SIG-M5 treated with dmso at 0.1 percent for 504 hours (cell line): ENCODE results near the gene LELP1.
A peak's percentile ranks its signal among the peaks of the same experiment; 100 is the strongest.
"Not testable (repeated sequence)": the region's sequence is repeated elsewhere in the genome, so short reads cannot be mapped to it uniquely, and the experiment has no call there.

Source experiments
- DNase-seq: peaks from one replicate; lab custom pipeline; 2025; ENCODE audit not compliant: unreplicated experiment; lab: John Stamatoyannopoulos, UW

Gene LELP1

DNA sequence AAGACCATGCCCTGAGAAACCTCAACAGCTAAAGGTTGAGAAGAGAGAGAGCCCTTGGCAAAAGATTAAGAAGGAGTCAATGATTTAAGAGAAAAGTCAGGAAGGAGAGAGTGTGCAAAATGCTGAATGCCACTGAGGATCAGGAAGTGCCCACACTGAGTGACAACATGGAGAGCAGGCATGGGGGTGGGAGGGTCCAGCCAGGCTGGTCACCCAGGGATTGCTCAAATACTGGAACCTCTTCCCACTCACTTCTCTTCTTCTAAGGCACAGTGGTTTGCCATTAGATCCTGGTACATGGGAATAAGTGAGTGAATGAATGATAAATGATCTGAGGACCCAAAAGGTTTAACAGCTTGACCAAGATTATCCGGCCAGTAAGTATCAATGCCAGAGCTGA is 25.3 kb downstream of the LELP1 start:
- DNase-seq = no peak

DNA sequence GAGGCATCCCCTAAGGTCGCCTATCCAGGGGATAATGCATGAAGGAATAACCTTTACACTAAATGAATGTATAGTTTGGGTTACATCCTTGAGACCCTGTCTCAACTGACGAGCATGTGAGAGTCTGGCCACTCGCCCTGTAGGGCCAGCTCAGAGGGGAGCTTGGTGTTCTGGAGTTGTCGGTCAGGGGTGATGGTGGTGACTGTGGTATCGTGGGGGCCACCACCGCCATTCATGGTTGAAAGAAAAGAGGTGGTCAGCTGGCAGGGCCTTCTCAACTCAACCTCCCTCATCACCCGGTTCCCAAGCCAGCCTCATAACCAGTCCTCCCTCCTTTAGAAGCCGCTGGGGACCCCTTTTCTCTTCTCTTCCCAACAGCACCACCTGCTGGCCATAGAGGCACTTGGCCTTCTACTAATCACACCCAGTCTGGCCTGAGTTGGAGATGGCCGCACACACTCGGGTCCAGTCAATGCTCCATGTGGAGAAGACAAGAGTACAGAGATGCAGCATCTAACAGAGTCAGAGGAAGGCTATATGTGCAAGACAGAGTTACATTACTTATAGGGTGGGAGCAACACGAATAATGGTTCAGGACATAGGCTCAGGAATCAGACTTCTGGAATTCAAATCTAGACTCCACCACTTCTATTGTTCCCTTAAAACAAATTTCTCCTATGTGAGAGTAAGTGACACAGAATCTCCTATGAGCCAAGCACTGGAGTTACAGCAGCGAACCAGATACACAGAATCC is 26.0 kb downstream of the LELP1 start:
- not testable (repeated sequence) for DNase-seq

DNA sequence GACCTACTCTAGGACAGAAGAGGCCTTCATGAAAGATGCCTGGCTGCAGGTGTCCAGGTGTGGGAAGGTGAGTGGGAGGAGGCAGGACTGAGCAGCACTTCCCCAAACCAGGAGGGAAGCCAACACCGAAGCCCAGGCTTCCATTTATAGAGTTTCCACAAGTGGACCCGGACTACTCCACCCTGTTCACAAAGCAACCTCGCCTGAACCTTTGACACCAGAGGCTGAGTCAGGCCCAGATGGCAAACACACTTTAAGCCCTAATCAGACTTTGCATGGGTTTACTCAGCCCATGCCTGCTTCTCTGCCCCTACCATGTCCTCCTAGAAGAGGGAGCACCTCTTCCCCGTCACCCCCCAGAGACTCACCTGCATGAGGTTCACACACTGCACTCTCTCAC is 28.1 kb downstream of the LELP1 start:
- peak; percentile 19 for DNase-seq

DNA sequence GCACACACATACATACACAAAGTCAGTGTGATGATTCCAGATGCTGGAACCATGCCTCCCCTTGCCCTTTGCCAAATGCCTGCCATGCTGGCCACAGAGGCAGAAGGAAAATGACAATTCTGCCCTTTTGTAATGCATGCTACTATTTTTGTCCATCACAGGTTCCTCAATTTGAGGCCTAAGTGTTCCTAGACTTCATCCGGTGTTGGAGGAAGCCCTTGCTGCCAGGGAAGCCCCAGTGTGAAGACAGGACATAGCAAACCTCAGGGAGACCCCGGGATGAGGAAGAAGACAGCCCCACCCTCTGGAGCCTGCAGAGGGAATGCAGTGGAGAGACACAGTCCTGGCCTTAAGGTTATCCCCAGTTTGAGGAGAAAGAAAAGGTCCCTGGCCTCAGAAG is 28.6 kb downstream of the LELP1 start:
- DNase-seq = peak; percentile 83

DNA sequence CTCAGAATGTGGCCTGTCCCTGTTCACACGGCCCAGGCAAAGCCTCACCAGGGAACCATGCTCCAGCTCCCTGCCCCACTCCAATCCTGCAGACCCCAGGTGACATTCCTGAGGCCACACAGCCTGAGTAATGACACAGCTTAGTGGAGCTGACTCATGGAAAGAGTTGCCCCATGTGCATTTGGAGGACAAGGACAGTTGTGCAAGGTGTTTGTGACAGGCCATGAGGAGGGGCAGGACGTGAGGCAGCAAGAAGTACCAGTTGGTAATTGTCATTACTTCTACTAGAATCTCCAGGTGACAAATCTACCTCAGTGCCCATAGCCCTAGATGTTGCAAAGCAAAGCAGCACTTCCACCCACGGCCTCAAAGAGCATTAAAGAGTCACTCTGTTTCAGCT is 29.3 kb downstream of the LELP1 start:
- DNase-seq = peak; percentile 67

DNA sequence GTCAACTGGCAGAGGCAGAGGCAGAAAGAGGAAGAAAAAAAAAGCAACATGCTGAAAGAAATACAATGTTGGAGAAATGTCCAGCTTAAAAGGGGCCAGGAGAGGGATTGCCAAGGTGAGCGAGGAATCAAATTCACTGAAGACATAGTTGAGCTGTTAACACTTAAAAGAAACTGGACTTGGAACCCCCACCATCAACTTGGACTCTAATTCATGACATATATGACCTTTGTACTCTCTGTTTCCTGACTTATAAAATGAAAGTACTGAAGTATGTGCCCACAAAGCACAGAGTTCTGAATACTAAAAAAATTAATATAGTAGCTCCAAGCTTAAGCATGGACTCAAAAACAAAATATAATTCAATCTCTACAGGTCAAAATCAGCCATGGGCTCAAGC is 30.2 kb downstream of the LELP1 start:
- DNase-seq = peak; percentile 36

DNA sequence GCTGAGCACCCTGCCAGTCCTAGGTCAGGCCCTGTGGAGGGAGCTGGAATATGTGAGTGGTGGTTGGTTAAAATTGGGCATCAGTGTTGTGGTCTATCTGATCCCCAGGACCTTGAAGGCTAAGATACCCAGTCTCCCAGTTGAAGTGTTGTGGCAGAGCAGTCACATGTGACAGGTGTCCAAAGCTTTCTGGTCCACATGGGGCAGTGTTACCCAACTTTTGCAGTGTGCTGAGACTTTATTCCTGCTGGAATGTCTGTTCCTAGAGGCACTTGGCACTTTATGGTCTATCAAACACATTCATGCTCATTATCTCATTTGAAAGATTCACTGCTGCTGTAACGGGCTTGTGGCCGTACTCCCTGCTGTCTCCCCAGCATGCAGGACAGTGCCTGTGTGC is 35.3 kb downstream of the LELP1 start:
- DNase-seq = no peak

DNA sequence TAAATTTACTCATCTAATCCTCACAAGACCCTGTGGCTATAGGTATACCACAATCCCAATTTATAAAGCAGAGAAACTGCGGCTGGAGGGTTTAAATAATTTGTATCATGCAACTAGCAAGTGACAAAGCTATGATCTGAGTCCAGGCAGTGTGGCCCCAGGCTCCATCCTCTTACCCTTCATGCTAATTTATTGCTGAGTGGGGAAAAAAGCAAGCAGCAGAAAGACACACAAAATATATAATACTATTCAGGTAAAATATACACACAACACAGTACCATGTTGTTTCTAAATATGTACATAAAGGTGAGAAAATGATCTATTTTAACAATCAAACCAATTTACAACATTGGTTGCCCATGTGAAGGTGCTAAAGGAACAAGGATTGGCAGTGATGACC is 38.9 kb downstream of the LELP1 start:
- no peak for DNase-seq

DNA sequence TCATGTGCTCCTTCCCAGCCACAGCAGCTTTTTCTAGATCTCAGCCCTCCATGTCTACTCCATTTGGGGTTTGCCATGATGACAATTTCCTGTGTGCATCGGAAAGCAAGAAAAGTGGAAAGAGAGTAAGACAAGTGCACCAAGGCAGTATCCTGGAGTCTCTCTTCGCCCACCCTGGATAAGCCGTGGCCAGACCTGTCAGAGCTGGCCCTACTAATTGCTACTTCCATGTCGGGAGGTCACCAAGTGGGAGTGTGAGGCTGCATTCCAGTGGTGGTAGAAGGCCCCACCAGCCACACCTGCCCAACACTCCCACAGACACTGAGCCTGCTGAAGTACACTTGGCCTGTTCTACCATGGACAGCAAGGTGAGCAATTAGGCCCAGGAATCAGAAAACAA is 42.2 kb downstream of the LELP1 start:
- no peak for DNase-seq

DNA sequence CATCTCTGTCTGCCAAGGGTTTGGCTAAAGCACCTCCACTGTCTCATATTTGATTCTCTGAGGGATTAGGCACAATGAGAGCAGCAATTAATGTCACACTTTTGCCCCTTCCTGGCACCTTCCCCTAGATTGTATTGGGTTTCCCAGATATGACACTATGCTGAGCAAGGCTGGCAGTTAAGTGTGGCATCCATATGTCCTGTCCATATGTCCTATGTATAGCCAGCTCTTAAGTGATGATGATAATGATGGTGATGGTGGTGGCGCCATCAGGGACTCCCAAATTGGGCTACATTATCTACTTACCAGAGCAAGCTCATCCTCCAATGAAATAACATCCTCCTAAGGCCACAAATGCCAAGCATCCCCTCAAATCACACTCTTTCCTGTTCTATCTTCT is 42.8 kb downstream of the LELP1 start:
- DNase-seq = no peak

DNA sequence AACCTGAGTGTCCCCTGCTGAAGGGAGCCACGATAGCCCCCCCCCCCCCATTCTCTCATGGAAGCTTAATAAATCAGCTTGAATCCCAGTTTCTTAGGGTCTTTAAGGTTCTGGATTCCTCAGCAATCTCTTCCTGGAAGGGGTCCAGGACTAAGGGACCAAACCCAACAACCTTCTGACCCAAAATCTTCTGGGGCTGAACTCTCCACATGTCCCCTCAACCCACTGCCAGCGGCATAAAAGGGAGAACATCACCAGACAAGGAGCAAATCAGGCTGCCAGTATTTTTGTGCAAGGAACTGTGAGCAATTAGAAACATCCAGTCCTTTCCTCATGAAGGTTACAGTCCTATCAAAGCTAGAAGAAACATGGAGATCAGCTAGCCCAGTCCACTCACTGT is 43.6 kb downstream of the LELP1 start:
- DNase-seq = no peak

DNA sequence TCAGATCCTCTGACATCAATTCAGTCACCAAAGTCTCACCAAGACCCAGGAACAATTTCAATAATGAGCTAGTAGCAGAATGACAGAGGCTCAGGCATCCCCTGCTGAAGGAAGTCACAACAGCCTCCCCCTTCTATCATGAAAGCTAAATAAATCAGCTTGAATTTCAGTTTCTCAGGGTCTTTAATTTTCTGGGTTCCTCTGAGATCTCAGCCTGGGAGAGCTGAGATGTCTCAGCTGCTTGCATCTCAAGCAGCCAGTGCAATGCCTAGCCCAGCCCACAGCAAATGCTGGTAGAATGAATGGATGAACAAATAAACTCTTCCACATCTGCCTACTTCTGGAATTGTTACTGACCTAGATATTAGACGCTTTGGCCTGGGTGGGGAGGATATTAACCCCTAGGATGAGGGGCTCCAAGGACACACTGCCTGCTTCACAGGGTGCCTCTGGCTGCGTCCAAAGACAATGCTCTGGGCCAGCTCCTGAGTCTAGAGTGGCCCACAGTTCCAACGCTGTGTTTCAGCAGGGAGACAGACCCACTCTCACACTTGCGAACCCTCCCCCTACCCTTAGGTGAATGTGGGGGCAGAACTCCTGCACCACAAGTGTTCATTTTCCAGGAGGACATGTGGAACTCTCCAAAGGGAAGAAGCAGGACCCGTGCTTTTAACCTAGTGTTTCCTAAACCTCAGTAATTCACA is 45.1 kb downstream of the LELP1 start:
- DNase-seq = no peak

DNA sequence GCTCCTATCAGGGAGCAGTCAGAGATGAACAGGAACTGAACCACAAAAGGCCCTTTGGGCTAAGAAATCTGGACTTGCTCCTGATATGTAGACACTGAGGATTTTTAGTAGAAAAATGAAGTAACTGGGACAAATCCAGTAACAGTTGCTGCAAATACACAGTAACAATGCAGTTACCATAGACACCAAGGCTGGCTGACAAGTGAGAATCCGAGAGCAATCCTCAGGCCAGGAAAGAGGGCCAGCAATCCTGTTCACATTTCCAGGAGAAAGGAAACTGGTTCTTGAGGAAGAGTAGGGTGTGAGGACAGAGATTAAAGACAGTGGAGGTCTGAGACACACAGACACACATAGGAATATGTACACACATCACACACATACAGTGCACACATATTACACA is 46.9 kb downstream of the LELP1 start:
- DNase-seq = no peak

DNA sequence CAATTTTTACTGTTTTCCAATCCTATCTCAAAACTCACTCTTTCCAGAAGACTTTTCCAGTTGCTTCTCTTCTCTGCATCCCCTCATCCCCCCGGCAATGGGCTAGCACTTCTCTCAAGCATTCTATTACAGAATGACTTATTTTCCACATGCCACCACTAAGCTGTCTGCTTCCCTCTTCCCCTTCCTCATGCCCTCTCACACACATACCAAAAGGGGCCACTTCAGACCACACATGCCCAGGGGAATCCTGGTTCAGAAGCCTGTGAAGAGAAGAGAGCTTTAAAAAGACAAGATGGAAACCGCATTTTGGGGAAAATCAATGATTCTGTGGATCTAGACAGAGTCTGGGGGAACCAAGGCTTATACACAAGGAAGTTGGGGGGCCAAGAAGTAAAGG is 47.9 kb downstream of the LELP1 start:
- no peak for DNase-seq

DNA sequence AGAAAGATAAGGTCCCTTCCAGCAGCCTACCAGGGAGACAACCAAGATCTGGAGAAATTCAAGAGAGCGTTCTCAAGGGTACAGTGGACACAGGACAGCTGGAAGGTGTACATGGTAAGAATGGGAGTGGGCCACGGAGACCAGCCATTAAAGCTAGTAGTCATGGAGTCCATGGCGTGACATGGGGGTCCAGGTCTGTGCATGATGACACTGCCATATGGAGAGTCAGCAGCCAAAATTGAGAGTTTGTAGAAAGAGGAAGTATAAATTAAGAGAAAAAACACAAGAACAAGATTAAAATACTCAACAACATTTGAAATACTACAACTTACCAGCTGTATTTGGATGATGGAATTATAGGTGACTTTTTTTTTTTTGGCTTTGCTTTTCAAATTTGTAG is 48.3 kb downstream of the LELP1 start:
- DNase-seq = peak; percentile 27

DNA sequence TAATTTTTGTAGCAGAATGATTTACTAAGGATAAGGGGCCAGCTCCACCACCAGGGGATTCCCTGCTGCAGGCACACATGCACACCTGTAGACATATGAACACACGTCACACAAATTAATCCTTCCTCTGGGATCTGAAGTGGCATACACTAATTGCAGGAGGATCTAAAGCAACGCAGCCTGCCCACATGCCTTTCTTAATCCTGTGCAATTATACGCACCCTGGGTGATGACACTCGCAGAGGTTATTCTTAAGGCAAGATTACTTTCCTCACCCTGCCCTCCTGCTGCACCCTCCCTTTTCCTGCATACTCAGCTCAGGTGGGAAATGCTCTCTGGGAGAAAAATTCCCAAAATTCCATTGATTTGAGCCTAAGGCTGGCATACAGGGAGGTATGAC is 48.8 kb downstream of the LELP1 start:
- DNase-seq = no peak

DNA sequence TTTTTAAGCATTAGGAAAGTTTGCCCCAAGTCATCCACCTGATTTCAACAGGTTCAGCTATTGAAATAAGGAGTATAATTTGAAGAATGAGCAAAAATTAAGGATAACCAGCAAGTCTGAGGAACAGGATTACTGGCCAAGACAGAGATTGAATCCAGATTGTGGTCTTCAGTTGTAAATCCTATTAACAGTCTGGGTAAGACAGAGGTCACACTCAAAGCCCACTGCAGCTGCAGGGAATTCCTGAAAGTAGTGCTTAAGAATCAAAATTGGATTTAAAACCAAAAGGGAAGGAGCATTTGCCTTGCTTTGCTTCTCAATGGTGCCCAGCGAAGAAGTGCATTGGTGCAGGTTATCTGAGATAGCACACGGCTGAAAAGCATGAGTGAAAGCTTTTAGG is 49.8 kb downstream of the LELP1 start:
- DNase-seq = no peak

DNA sequence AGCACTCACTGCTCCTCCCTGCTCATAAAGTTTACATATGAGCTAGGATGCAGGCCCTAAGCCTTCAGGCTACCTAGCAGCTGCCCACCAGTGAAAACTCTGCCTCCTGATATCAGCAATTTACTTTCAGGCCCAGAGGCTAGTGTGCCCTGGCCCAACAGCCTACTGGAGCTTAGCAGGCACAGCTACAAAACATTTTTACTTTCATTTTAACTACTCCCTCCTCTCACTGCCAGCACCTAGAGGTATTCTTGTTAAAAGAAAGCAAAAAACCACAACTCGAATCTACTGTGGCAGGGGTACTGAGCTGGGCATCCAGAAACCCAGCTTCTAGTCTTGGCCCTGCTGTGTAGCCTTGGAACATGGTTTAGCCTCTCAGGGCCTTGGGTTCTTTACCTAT is 50.5 kb downstream of the LELP1 start:
- DNase-seq = no peak
